Stomach (tissue), 9 donors: ENCODE data around the gene PRLH. TPM values are rescaled to one million over a fixed set of nuclear protein-coding genes. Genes with fewer than 3 reads are reported as not detected.

ENCODE experiments used
- DNase-seq, 2 donors: peaks; one replicate each; pipeline versions ENCODE4 v3.0.0 to v3.0.0-alpha.2; 2013 to 2019
- H3K27ac ChIP-seq, 5 donors: fragments of 200-600 bp in 4 of 5; sonication (generic) in 4 of 5; one replicate each; pipeline ENCODE4 v1.5.1; 2013 to 2019; ENCODE audit warnings: mild to moderate bottlenecking in 1 of 5, moderate library complexity in 1 of 5
- H3K27me3 ChIP-seq, 3 donors: fragments of 200-600 bp; sonication (generic); one replicate each; pipeline ENCODE4 v1.5.1; 2017 to 2019; ENCODE audit warnings: mixed run types in 1 of 3
- H3K36me3 ChIP-seq, 4 donors: fragments of 200-600 bp; sonication (generic); 1 replicate in 3 of 4; 2 replicates in 1 of 4; pipeline ENCODE4 v1.5.1; 2016 to 2019
- H3K4me1 ChIP-seq, 4 donors: fragments of 200-600 bp; sonication (generic); one replicate each; pipeline ENCODE4 v1.5.1; 2016 to 2019
- H3K4me3 ChIP-seq, 4 donors: fragments of 200-600 bp; sonication (generic) in 3 of 4; one replicate each; pipeline ENCODE4 v1.5.1; 2016 to 2019; ENCODE audit warnings: mild to moderate bottlenecking in 1 of 4
- H3K9me3 ChIP-seq, 4 donors: fragments of 200-600 bp; sonication (generic); one replicate each; pipeline ENCODE4 v1.5.1; 2016 to 2019
- CTCF ChIP-seq, 7 experiments: fragments of 450-650 bp in 4 of 7; fragments of 200-600 bp in 3 of 7; sonication (generic) in 3 of 7; IDR thresholded peaks; one replicate each; pipeline ENCODE4 v1.5.1; 2016 to 2019; ENCODE audit warnings: antibody characterized with exemption in 7 of 7, control low read depth in 2 of 7, mild to moderate bottlenecking in 1 of 7
- EP300 ChIP-seq: sonication (generic); formaldehyde crosslinking; IDR thresholded peaks from one replicate; pipeline ENCODE4 v1.6.1; 2017; ENCODE audit warnings: antibody characterized with exemption
- POLR2A ChIP-seq, 4 donors: fragments of 450-650 bp; IDR thresholded peaks; one replicate each; pipeline ENCODE4 v1.6.1; 2016; ENCODE audit warnings: antibody characterized with exemption in 4 of 4, control low read depth in 2 of 4, mild to moderate bottlenecking in 1 of 4, moderate library complexity in 1 of 4
- POLR2AphosphoS5 ChIP-seq, 3 donors: sonication (generic); formaldehyde crosslinking; IDR thresholded peaks; one replicate each; pipeline ENCODE4 v1.6.1; 2016; ENCODE audit warnings: antibody characterized with exemption in 3 of 3
- WGBS, 5 donors: extraction: QIAGEN DNeasy Blood & Tissue Kit in 3 of 5; methylation state at CpG; one replicate each; pipeline versions ENCODE4 v1.1.5 to v1.1.7; 2013 to 2018; 5-methylcytosine and 5-hydroxymethylcytosine counted together
- intact Hi-C: fragments of 100-400 bp; cut with DNase I; formaldehyde crosslinking; loops from one replicate; pipeline ENCODE4 v1.15.1; 2023; ENCODE audit warnings: low total_unique reads
- polyA plus RNA-seq, 3 donors: library from polyadenylated mRNA; stranded (reverse); fragments of 200-250 nt; gene quantifications; one replicate each; pipeline ENCODE4 v1.2.3, GENCODE V29; 2013
- total RNA-seq, 5 donors: library from RNA; depleted of rRNA; stranded (reverse); fragments of >200 nt; gene quantifications; one replicate each; pipeline versions ENCODE4 v1.1.0 to v1.2.3, GENCODE V29; 2014 to 2016
- donor health status: healthy with polysubstance abuse.
- donor health status: Bipolar disorder and iron deficiency.
- donor health status: healthy.

PRLH gene
- total and polyA plus RNA-seq, 8 donors = not detected

DNA sequence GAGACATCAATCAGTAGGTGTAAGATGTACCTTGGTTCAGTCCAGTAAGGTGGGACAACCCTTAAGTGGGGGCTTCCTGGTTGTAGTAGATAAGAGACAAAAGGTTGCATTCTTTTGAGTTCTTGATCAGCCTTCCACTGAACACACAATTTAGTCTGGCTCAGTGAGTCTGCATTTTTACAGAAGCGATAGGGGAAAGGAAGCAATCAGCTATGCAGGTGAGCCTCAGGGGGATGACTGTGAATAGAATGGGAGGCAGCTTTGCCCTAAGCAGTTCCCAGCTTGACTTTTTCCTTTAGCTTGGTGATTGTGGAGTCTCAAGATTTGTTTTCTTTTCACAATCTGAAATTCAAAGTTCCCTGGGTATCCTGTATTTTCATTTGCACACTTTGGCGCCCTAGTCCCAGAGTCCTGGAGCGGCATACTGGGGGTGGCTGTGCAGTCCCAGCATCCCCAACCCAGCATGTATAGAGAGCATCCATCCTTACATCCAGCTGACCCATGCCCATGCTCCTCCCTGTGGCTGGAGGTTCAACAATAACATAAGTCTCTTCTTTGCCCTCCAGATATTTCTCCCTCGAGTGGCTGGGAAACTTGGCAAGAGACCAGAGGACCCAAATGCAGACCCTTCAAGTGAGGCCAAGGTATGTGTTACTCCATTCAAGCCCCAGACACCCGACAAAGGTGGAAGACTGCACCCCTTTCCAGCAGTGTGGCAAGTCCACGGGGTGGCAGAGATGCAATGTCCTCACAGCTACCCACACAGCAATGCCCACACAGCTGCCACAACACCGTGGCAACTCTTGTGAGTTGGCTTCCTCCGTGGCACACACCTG is 20.1 kb upstream of the PRLH start:
- TF ChIP-seq EP300 (no peak), POLR2AphosphoS5 (IDR thresholded peaks at IDR 0.05) (no peak), POLR2A (IDR thresholded peaks at IDR 0.05) (no peak), CTCF (IDR thresholded peaks at IDR 0.05) (no peak)
- 70 to 85% (median 74%) methylated on average over 8 of the region's 8 CpGs for WGBS, 5 donors
- H3K4me1 ChIP-seq = peaks cover 0 to 2% (median 2%) of the 10 kb centered on the region in 4 donors
- peaks cover 36 to 72% (median 68%) of the 10 kb centered on the region in 4 donors for H3K36me3 ChIP-seq
- DNase-seq = no peak
- H3K4me3 ChIP-seq = no peak overlapping the region
- intact Hi-C loops = no loop called here
- no peak overlapping the region for H3K27ac ChIP-seq
- H3K9me3 ChIP-seq = no peaks in the 10 kb centered on the region
- H3K27me3 ChIP-seq = no peaks in the 10 kb centered on the region

GRCh38 chr2:237546876-237547395 is 19.4 kb upstream of the PRLH start:
- H3K36me3 ChIP-seq = peaks cover 39 to 71% (median 67%) of the 10 kb centered on the region in 4 donors
- no peaks in the 10 kb centered on the region for H3K27me3 ChIP-seq
- intact Hi-C loops = no loop called here
- 72 to 85% (median 80%) methylated on average over 13 of the region's 13 CpGs for WGBS, 5 donors
- H3K9me3 ChIP-seq = no peaks in the 10 kb centered on the region
- TF ChIP-seq POLR2A (IDR thresholded peaks at IDR 0.05) (no peak), EP300 (no peak)
- peak overlapping the region in 2 of 5 donors; percentile 13 to 42 for H3K27ac ChIP-seq
- DNase-seq = no peak
- H3K4me1 ChIP-seq = no peaks in the 10 kb centered on the region
- no peak overlapping the region for H3K4me3 ChIP-seq

- intact Hi-C loops = no loop called here
- DNase-seq = no peak
- Histone ChIP-seq H3K27me3 (no peaks in the 10 kb centered on the region), H3K4me1 (no peaks in the 10 kb centered on the region), H3K4me3 (no peak overlapping the region), H3K9me3 (no peaks in the 10 kb centered on the region), H3K36me3 (peaks cover 41 to 76% (median 71%) of the 10 kb centered on the region in 4 donors), H3K27ac (no peak overlapping the region)
- TF ChIP-seq EP300 = no peak
- TF ChIP-seq POLR2AphosphoS5 (IDR thresholded peaks at IDR 0.05) = no peak
- no peak for TF ChIP-seq CTCF (IDR thresholded peaks at IDR 0.05)
- TF ChIP-seq POLR2A (IDR thresholded peaks at IDR 0.05) = no peak
- 62 to 76% (median 70%) methylated on average over 9 to 11 of the region's 11 CpGs for WGBS, 5 donors
Observed at GRCh38 chr2:237547841-237548416, 18.4 kb upstream of the PRLH start.

GRCh38 chr2:237549216-237549615 is 17.2 kb upstream of the PRLH start:
- H3K9me3 ChIP-seq = peaks cover 0 to 5% (median 1%) of the 10 kb centered on the region in 4 donors
- no peak overlapping the region for H3K4me3 ChIP-seq
- 83 to 91% (median 87%) methylated on average over 8 of the region's 8 CpGs for WGBS, 5 donors
- TF ChIP-seq EP300 (no peak), POLR2AphosphoS5 (IDR thresholded peaks at IDR 0.05) (no peak), CTCF (IDR thresholded peaks at IDR 0.05) (no peak), POLR2A (IDR thresholded peaks at IDR 0.05) (no peak)
- H3K4me1 ChIP-seq = no peaks in the 10 kb centered on the region
- intact Hi-C loops = no loop called here
- no peaks in the 10 kb centered on the region for H3K27me3 ChIP-seq
- peaks cover 53 to 88% (median 84%) of the 10 kb centered on the region in 4 donors for H3K36me3 ChIP-seq
- no peak for DNase-seq
- no peak overlapping the region for H3K27ac ChIP-seq
